Stomach (tissue), 4 donors: Measurements from ENCODE around the gene FBXO3.

Experiments used
- POLR2A ChIP-seq, 4 donors: fragments of 450-650 bp; IDR thresholded peaks; one replicate each; pipeline ENCODE4 v1.6.1; 2016; ENCODE audit warnings: antibody characterized with exemption in 4 of 4, control low read depth in 2 of 4, mild to moderate bottlenecking in 1 of 4, moderate library complexity in 1 of 4
- TF ChIP-seq, protein P1 (sequence below), 7 experiments: fragments of 450-650 bp in 4 of 7; fragments of 200-600 bp in 3 of 7; sonication (generic) in 3 of 7; IDR thresholded peaks; one replicate each; pipeline ENCODE4 v1.5.1; 2016 to 2019; ENCODE audit warnings: antibody characterized with exemption in 7 of 7, control low read depth in 2 of 7, mild to moderate bottlenecking in 1 of 7

DNA sequence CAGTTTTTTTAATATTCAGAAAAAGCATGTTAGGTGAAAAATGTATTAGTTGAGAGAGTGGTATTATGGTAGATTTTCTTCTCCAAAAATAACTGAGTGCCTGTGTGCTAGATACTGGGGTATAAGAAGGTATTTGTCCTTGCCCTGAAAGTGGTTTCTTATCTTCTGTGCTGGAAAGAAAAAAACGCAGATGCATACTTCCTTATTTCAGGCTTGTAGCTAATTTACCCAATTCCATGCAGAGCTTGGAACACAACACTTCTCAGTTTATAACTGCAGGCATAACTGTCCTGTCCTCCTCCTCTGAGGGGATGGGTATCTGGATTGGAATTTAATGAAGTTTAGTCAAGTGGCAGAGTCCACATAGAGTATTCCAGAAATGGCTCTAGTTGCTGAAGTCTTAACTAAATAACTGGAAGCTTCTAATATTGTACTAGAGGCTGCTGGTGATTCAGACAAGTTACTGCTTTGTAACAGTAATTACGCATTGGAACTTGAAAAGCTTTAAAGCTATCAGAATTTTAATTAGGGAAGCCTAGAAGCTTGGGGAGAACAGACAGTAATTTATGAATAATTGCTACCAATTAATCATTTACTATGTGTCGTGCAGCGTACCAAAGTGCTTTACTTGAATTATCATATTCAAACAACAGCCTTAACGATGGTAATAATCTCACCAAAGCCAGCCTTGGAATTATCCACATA is 61.0 kb downstream of the FBXO3 start:
- TF ChIP-seq, protein P1, sequence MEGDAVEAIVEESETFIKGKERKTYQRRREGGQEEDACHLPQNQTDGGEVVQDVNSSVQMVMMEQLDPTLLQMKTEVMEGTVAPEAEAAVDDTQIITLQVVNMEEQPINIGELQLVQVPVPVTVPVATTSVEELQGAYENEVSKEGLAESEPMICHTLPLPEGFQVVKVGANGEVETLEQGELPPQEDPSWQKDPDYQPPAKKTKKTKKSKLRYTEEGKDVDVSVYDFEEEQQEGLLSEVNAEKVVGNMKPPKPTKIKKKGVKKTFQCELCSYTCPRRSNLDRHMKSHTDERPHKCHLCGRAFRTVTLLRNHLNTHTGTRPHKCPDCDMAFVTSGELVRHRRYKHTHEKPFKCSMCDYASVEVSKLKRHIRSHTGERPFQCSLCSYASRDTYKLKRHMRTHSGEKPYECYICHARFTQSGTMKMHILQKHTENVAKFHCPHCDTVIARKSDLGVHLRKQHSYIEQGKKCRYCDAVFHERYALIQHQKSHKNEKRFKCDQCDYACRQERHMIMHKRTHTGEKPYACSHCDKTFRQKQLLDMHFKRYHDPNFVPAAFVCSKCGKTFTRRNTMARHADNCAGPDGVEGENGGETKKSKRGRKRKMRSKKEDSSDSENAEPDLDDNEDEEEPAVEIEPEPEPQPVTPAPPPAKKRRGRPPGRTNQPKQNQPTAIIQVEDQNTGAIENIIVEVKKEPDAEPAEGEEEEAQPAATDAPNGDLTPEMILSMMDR (IDR thresholded peaks at IDR 0.05), result no peak
- no peak for TF ChIP-seq POLR2A (IDR thresholded peaks at IDR 0.05)
